ENCODE data around the gene POLR2F.

- TF ChIP-seq CTCF (IDR thresholded peaks at IDR 0.05): no peak
- TF ChIP-seq POLR2A (IDR thresholded peaks at IDR 0.05): no peak
These were observed 450 bp upstream of the POLR2F start for GRCh38 chr22:37953062-37953436.

Measured in lower leg skin (tissue), 3 donors.